ENCODE results near the gene MEX3B.

DNA sequence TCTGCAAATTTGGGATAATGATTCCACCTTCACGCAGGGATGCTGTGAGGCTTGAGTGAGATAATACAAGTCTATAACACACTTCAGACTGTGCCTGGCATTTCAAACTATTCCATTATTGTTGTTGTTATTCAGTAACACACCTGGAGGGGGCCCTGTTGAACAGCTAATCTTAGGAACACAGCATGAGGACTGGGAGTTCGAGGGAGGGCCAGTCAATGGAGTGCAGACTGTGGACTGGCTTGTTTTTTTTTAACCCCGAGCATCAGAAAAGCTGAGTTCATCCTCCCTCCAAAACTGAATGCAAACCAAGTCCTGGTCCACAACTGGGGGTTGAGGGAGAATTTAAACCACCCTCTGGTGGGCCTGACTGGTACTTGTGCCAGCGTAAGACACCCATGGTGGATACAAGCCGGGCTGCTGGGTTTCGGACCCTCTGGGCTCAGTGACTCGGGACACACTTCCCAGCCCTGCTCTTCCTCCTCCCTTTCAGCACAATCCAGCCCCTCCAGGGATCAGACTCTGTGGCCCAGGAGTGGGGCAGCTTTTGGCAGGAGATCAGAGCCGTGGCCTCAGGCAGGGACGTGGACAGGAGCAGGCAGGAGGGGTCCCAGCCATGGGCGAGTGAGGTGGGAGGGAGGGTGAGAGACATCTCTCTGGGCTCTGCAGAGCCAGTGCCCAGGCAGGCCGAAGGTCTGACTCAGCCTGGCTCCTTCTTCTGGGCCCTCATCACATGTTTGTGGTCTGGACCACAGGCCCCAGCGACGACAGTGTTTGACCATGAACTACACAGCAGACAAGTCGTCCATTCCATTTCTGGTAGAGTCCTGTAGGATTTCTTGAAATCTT, 36.3 kb upstream of the MEX3B start:
- TF ChIP-seq POLR2A (IDR thresholded peaks at IDR 0.05; ENCODE audit: low read depth, low read length) (no peak), POLR2AphosphoS5 (IDR thresholded peaks at IDR 0.05; ENCODE audit: low read depth, low read length) (no peak)
